K562 (cell line): ENCODE data around the gene GCNA. TPM values are rescaled to one million over a fixed set of nuclear protein-coding genes. Genes with fewer than 3 reads are reported as not detected.

Experiments used
- C11orf30 ChIP-seq: fragments of 450-650 bp; IDR thresholded peaks from 2 replicates; pipeline ENCODE4 v1.6.1; 2016; ENCODE audit warnings: low read depth, mild to moderate bottlenecking
- CTCFL ChIP-seq: IDR thresholded peaks from 2 replicates; pipeline ENCODE4 v1.6.1; 2011; ENCODE audit warnings: borderline replicate concordance, low read depth, mild to moderate bottlenecking, moderate library complexity, low read length; ENCODE audit not compliant: insufficient read depth, poor library complexity, severe bottlenecking
- EP400 ChIP-seq: fragments of 450-650 bp; IDR thresholded peaks from 2 replicates; pipeline ENCODE4 v1.6.1; 2017; ENCODE audit warnings: antibody characterized with exemption, mild to moderate bottlenecking, moderate library complexity
- HBP1 ChIP-seq: fragments of 450-650 bp; formaldehyde crosslinking; IDR thresholded peaks from 2 replicates; pipeline ENCODE4 v1.4.0; 2022; ENCODE audit warnings: missing genetic modification characterization
- HMG20A ChIP-seq: fragments of 450-650 bp; formaldehyde crosslinking; conservative IDR thresholded peaks from 2 replicates; pipeline ENCODE4 v1.4.0; 2020; ENCODE audit warnings: mild to moderate bottlenecking, mixed read lengths
- KAT7 ChIP-seq: sonication (generic); formaldehyde crosslinking; IDR thresholded peaks from 2 replicates; pipeline ENCODE4 v1.8.0; 2022; ENCODE audit warnings: missing genetic modification reagents, mild to moderate bottlenecking, borderline replicate concordance
- NCOA2 ChIP-seq, 2 experiments: fragments of 450-650 bp; IDR thresholded peaks; 2 replicates each; pipeline ENCODE4 v1.6.1; 2018; ENCODE audit warnings: mild to moderate bottlenecking in 2 of 2, moderate library complexity in 1 of 2; ENCODE audit not compliant: partially characterized antibody in 2 of 2
- PCBP1 ChIP-seq: fragments of 200-400 bp; formaldehyde crosslinking; IDR thresholded peaks from 2 replicates; pipeline ENCODE4 v1.6.1; 2018; ENCODE audit warnings: mild to moderate bottlenecking, low read depth, low read length; ENCODE audit not compliant: poor library complexity, severe bottlenecking
- SMAD3 ChIP-seq: fragments of 450-650 bp; formaldehyde crosslinking; conservative IDR thresholded peaks from 2 replicates; pipeline ENCODE4 v1.4.0; 2020; ENCODE audit warnings: mild to moderate bottlenecking
- TOE1 ChIP-seq, 2 experiments: fragments of 450-650 bp in 1 of 2; sonication (generic) in 1 of 2; formaldehyde crosslinking in 1 of 2; IDR thresholded peaks; 2 replicates each; pipeline versions ENCODE4 v1.7.1 to v1.8.0; 2016 to 2022; ENCODE audit warnings: borderline replicate concordance in 2 of 2, mild to moderate bottlenecking in 2 of 2, antibody characterized with exemption in 1 of 2, inconsistent platforms in 1 of 2, low read depth in 1 of 2, missing genetic modification reagents in 1 of 2, moderate library complexity in 1 of 2
- USF2 ChIP-seq: sonication (generic); formaldehyde crosslinking; IDR thresholded peaks from 2 replicates; pipeline ENCODE4 v1.5.0; 2020; ENCODE audit warnings: missing genetic modification reagents
- ZBED1 ChIP-seq: IDR thresholded peaks from 2 replicates; pipeline ENCODE4 v1.6.1; 2014
- ZBTB34 ChIP-seq: fragments of 250-450 bp; sonication (Bioruptor Pico); IDR thresholded peaks from 2 replicates; pipeline ENCODE4 v1.8.0; 2021; ENCODE audit warnings: mild to moderate bottlenecking, moderate library complexity
- ZNF197 ChIP-seq: fragments of 200-800 bp; sonication (Bioruptor generic); IDR thresholded peaks from 2 replicates; pipeline ENCODE4 v1.6.1; 2016; ENCODE audit warnings: low read depth, missing genetic modification characterization, missing compliant biosample characterization
- ZNF274 ChIP-seq: IDR thresholded peaks from 2 replicates; pipeline ENCODE4 v1.6.1; 2011; ENCODE audit warnings: low read depth, mild to moderate bottlenecking, low read length, moderate library complexity, borderline replicate concordance
- ZNF449 ChIP-seq: fragments of 250-450 bp; sonication (Bioruptor Pico); IDR thresholded peaks from 2 replicates; pipeline ENCODE4 v1.8.0; 2022; ENCODE audit warnings: moderate library complexity, mild to moderate bottlenecking, inconsistent platforms
- polyA plus RNA-seq, 8 experiments: library from polyadenylated mRNA; depleted of rRNA in 4 of 8; stranded (reverse) in 5 of 8; unstranded in 3 of 8; fragments of >200 nt; fragmentation: Nextera tagmentation in 2 of 8; fragmentation: Illumina TruSeq in 1 of 8; extraction: Ambion mirVana in 2 of 8; extraction: Trizol in 1 of 8; gene quantifications; 2 replicates each; pipeline versions ENCODE4 v1.2.1 to v1.2.3, GENCODE V29; 2011 to 2014; ENCODE audit warnings: inconsistent platforms in 1 of 8, missing spikeins in 1 of 8
- total RNA-seq, 7 experiments: library from RNA; depleted of rRNA in 6 of 7; stranded (reverse); fragments of >200 nt in 6 of 7; fragmentation: Illumina TruSeq in 2 of 7; extraction: Trizol in 2 of 7; gene quantifications; 2 replicates each; pipeline versions ENCODE4 v1.2.1 to v1.2.3, GENCODE V29; 2011 to 2021; ENCODE audit warnings: low replicate concordance in 1 of 7

GCNA gene
- total and polyA plus RNA-seq, 9 of the 15 experiments (the other 6 are each of a cell fraction or from before 2014, with no cell fraction given), result 0.27 to 1.5 (median 0.86) TPM

- TF ChIP-seq EP400, result peak; percentile 98
- TF ChIP-seq ZBTB34 (CRISPR knock-in tag), result no peak
- TF ChIP-seq USF2 (CRISPR knock-in tag), result no peak
- TF ChIP-seq C11orf30, result no peak
- no peak for TF ChIP-seq SMAD3 (CRISPR knock-in tag)
- no peak for TF ChIP-seq ZBED1
- TF ChIP-seq NCOA2 (IDR thresholded peaks at IDR 0.05; ENCODE audit: partially characterized antibody in 2 of 2), result no peak
- TF ChIP-seq TOE1 (IDR thresholded peaks at IDR 0.05; ENCODE audit: borderline replicate concordance), result peak; percentile 39; the same call in 1 of the 2 replicates
- no peak for TF ChIP-seq TOE1 (CRISPR knock-in tag; IDR thresholded peaks at IDR 0.05; ENCODE audit: borderline replicate concordance, low read depth)
- peak; percentile 54; the same call in 1 of the 2 replicates for TF ChIP-seq ZNF197 (CRISPR knock-in tag)
- TF ChIP-seq KAT7 (CRISPR knock-in tag), result peak; percentile 30; the same call in 1 of the 2 replicates
- no peak for TF ChIP-seq CTCFL
- TF ChIP-seq ZNF449 (CRISPR knock-in tag), result no peak
- peak; percentile 90 for TF ChIP-seq PCBP1
- TF ChIP-seq HMG20A (CRISPR knock-in tag), result no peak
- no peak for TF ChIP-seq HBP1 (CRISPR knock-in tag)
- TF ChIP-seq ZNF274, result no peak
Measured at GRCh38 chrX:71532753-71533425, 45.3 kb upstream of the GCNA start, which contains the start of gene OGT (continued).
